Endometrium (tissue), 2 donors: ENCODE data around the gene HS3ST2.
"Not testable (repeated sequence)": the region's sequence is repeated elsewhere in the genome, so short reads cannot be mapped to it uniquely, and the experiment has no call there.

Source experiments
- FAIRE-seq: peaks from 2 replicates; lab custom pipeline; 2012; peaks lifted over from hg19 to GRCh38; lab: Jason Lieb, UNC
- donor health status: control.
- donor health status: control.

The HS3ST2 gene

GRCh38 chr16:22878955-22879354 lies 65.0 kb downstream of the HS3ST2 start:
- FAIRE-seq: no peak

DNA sequence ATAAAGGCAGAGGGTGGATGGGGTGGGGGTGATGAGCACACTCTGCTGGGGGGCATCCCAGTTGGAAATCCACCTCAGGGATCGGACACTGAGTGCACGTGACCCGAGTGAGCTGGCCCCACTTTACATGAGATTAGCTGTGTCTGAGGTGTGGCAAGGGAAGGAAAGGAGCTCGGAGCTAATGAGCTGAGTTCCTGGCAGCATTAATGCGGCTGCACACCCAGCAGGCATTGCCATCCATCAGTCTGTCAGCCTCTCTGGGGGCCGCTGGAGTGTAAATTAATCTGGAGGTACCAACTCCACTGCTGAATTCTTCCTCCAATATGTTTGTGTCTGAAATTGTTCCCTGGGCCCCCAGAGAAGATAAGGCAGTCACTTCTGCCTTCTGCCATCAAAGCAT lies 65.5 kb downstream of the HS3ST2 start:
- FAIRE-seq: no peak

DNA sequence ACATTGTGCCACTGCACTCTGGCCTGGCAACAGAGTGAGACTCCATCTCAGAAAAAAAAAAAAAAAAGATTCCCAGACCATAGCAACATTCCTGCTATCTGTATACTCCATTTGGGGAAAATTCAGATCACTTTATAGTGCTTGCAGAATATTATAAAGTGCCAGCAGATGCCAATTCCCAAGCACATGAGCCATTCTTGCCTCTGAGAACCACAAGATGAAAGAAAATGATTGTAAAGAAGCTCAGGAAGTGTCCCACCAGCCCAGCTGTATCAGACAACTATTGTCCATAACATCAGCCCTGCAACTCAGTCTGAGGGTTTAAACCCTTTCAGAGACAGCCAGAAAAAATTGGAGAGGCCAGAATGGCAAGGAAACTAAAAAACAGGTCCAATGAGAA lies 69.0 kb downstream of the HS3ST2 start:
- FAIRE-seq: no peak

DNA sequence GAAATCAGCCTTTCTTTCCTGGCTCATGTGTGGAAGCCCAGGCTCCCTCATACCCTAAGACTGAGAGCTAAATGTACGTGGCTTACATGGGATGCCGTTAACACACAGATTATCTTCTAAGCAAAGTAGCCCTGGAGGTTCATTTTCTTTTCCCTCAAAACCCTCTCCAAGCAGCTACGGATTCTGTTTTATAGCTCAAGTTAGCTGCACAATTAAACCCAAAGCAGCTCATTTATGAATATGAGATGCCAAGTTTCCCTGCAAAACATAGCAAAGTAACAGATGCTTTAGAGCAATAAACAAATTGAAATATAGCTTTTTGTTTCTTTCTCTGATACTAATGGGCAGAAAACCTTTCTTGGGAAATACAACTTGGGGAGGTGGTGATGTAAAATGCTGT lies 72.0 kb downstream of the HS3ST2 start:
- no peak for FAIRE-seq

DNA sequence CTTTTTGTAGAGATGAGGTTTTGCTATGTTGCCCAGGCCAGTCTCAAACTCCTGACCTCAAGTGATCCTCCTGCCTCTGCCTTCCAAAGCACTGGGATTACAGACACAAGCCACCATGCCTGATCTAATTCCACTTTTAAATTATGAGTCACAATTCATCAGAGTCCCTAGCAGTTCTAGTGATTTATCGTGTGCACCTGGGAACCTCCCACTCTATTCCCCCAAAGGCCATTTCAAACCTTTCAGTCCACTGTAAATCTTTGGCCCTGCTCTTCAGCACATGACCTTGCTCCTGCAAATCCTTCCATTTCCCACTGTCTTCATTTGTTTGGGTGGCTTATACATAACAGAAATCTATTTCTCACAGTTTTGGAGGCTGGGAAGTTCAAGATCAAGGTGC lies 73.0 kb downstream of the HS3ST2 start:
- FAIRE-seq: no peak

DNA sequence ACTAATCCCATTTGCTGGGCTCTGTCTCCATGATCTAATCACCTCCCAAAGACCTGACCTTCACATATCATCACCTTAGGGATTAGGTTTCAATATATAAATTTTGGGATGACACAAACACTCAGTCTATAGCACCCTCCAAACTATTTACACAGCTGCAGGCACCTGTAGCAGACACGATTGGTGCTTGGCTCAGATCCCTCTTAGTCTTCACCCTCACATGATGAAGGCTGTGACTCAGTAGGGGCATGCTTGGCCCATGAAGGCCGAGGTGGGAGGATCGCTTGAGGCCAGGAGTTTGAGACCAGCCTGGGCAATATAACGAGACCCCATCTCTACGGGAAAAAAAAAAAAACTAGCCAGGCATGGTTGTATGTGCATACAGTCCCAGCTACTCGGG lies 73.5 kb downstream of the HS3ST2 start:
- FAIRE-seq: no peak

DNA sequence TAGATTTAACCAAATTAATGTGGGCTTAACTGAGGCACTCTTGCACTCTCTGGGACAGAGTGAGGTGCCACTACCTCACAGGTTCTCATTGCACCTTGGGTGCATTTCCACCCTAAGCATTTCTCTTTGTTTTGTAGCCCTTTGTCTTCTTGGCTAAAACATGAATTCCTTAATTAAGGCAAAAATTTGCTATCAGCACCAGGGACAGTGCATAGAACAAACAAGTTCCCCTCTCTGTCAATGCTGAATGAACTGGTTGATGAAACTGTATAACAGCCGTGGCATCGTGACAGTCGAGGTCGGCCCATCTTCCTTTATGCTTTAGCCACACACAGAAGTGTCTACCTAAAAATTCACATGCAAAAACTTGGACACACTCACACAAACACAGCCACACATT lies 74.8 kb downstream of the HS3ST2 start:
- no peak for FAIRE-seq

GRCh38 chr16:22890976-22891375 lies 77.0 kb downstream of the HS3ST2 start:
- no peak for FAIRE-seq

GRCh38 chr16:22897184-22897583 lies 83.2 kb downstream of the HS3ST2 start:
- no peak for FAIRE-seq

GRCh38 chr16:22898131-22898530 lies 84.2 kb downstream of the HS3ST2 start:
- FAIRE-seq: no peak

GRCh38 chr16:22898874-22899348 lies 84.9 kb downstream of the HS3ST2 start:
- FAIRE-seq: no peak

- not testable (repeated sequence) for FAIRE-seq
Observed at GRCh38 chr16:22899567-22899966, 85.6 kb downstream of the HS3ST2 start.

DNA sequence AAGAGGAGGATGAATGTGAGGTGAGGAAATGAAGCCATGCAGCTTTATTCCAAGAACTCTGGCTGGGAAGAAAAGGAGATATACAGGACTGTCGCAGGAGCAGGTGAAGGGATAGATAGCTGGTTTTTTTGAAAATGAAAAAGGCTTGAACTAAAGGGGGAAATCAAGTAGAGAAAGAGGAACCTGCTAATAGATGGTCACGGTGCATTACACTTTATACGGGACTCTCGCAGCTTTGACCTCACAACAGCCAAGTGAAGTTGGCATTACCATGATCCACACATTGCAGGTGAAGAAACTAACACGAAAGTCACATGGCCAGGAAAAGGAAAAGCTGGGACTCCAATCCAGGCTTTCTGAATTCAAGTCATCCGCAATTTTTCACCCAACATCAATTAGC lies 86.9 kb downstream of the HS3ST2 start:
- no peak for FAIRE-seq

- no peak for FAIRE-seq
Observed at GRCh38 chr16:22901563-22901962, 87.6 kb downstream of the HS3ST2 start.

- no peak for FAIRE-seq
Observed at GRCh38 chr16:22903716-22904115, 89.8 kb downstream of the HS3ST2 start.

DNA sequence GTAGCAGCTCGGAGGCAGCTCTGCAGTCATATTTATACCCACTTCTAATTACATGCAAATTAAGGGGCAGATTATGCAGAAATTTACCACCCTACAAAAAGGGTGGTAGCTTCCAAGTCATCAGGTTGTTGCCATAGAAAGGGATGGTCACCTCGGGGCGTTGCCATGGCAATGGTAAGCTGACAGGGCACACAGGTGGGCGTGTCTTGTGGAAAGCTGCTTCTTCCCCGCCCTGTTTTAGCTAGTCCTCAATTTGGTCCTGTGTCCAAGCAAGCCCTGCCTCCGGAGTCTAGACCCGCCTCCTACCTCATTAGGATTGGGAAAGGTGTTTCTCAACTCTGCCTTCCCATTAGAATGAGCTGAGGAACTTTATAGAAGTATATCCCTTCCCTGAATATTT lies 98.7 kb downstream of the HS3ST2 start:
- no peak for FAIRE-seq

- no peak for FAIRE-seq
Observed at GRCh38 chr16:22915003-22915402, 101.0 kb downstream of the HS3ST2 start.

DNA sequence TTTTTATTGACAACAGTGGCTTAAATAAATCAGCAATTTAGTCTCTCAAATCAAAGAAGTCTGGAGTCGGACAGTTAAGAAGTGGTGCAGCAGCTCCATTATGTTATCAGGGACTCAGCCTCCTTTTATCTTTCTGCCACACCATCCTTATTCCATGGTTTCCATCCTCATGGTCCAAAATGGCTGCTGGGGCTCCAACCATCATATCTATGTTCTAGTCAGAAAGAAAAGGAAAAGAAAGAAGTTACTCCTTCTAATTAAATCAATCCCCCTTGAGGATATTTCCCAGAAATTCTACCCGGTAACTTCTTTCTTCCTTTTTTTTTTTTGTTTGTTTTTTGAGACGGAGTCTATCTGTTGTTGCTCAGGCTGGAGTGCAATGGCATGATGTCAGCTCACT lies 109.5 kb downstream of the HS3ST2 start:
- FAIRE-seq: no peak

GRCh38 chr16:22924492-22924891 lies 110.5 kb downstream of the HS3ST2 start:
- no peak for FAIRE-seq

DNA sequence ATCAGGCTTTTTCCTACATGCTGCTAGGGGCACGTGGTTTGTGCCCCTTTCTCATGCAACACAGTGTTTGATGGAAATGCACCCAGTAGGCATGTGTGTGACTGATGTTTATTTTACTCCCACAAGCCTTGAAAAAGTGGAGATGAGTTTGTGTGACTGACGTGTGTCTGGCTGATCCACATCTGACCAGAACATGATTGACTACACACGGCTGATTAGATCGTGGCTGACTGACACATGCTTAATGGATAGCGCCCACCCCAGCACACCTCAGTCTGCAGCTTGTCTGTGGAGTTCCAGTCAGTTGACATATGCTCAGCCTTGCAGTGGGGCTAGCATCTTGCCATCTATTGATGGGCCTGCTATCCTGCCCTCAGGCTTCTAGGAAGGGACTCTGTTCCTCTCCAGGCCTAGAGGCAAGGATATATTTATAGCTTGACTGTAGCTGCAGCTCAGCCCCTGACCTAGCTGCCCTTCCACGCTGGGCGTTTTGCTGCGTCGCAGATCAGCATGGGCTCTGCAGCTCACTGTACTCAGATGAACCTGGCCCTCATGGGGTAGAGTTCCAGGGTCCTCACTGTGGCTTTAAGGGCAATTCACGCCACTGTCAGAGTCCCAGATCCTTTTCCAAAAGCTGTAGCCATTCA lies 112.3 kb downstream of the HS3ST2 start:
- FAIRE-seq: no peak

DNA sequence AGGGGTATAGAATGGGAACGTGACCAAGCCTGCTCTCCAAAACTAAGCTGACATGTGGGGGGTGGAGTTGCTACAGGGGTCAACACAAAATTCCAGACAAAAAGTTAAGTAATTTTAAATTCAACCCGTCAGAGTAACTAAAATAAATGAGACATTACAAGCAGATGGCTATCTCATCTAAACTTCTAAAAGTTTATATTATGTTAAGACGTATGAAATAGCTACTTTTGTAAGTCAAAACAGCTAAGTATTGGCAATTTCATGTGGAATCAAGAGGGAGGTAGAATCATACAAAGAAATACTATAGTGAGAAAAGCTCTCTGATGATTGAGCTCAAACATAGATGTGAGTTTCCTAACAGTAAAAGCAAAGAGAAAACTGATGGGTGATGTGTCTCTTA lies 113.3 kb downstream of the HS3ST2 start:
- no peak for FAIRE-seq

DNA sequence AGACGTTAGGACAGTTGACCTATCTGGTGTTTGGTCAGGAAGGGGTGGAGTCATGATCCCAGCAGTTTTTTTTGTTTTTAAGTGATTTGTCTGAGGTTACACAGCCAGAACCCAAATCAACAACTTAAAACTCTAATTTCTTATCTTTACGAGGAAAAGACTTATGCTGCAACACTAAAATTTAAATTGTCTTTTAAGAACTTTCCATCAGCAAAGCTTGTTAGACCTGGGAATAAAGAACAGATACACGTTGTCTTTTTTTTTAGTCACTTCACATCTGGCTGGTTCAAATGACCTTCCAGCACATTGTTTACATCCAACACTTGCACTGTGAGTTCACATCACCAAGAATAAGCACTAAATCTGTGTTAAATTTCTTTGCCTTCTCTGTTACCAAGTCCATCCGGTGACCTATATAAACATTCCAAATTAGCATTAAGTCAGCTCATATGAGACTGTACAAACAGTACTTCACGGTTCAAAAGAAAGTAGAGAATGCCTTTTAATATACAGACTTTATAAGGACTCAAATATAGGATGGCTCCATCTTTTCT lies 115.0 kb downstream of the HS3ST2 start:
- FAIRE-seq: no peak

DNA sequence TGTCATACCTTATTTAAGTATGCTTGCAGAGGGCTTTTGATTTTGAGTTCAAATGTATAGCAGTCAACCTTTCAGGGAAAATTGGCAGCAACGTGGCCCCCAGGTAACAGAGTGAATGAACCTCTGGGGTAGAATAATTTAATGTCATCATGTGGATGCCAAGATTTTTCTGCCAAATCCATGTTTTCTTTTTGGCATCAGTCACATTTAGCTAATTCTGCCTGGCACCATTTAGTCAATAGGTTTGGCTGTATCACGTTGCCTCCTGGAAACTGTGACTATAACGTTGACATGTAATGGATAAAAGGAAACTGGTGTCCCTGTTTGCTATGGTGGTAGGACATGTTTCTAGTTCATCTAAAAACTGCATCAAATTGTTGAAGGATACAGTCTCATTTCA lies 115.5 kb downstream of the HS3ST2 start:
- no peak for FAIRE-seq

- no peak for FAIRE-seq
Observed at GRCh38 chr16:22932032-22932771, 118.2 kb downstream of the HS3ST2 start.
